ENCODE results near the gene SNRPB2. TPM values are rescaled to one million over a fixed set of nuclear protein-coding genes. Genes with fewer than 3 reads are reported as not detected.

Gene SNRPB2
- total RNA-seq, 2 donors from 2014 or later, result 33.3 to 33.5 TPM

DNA sequence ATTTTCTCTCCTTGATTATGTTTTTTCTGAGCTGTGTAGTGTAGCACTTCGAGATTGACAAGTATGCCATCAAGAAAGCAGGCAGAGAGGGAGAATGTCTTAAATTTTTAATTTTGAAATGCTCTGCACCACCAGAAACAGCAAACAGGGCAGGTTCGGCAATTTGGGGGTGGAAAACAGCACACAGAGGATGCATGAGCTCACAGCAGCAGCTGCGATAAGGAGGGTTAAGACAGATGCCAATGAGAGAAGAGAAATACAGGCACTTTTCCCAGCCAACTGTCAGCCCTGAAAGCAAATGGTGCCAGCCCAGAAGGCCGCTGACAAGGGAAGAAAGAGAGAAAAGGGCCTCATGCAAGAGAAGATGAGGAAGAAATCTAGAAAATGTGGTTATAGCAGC, 15.1 kb upstream of the SNRPB2 start:
- intact Hi-C loops (cut with DNase I, micrococcal nuclease), result no loop called here
- DNase-seq (no peak), ATAC-seq (no peak)

DNA sequence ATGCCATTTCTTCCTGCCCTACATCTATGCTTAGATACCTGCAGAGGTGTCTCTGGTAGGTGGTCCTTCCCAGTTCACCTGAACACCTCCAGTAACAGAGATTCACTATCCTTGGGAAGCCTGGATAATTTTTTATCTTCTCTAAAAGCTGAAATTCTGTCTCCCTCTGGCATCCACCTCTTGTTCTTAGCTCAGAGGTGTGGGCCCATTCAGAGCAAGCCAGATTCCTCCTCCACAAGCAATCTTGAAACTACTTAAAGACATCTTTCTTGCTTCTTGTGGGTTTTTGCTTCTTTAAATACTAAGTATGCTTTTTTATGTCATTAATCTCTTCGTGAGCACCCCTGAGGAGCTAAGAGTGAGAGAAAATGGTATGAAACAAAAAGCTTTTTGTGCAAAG, 10.4 kb upstream of the SNRPB2 start:
- no peak for ATAC-seq
- intact Hi-C loops (cut with DNase I, micrococcal nuclease), result no loop called here
- no peak for DNase-seq

DNA sequence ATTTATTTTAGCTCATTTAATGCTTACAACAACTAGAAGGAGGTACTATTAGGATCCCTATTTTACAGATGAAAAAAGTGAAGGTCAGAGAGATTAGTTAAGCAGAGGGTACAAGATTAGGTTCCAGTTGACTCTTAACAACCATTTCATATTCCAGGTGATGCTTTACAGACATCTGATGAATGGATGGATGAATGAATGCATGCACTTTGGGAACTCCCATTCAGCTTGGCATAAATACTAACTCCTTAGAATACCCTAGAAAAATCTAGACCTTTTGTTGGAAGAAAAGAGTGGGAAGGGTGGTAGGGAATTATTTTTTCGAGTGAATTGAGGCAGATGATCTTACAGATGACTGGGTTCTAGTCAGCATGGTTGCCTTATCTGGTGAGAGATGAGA, 746 bp upstream of the SNRPB2 start:
- intact Hi-C loops (cut with DNase I, micrococcal nuclease), result no loop called here
- no peak for ATAC-seq
- DNase-seq, result no peak

DNA sequence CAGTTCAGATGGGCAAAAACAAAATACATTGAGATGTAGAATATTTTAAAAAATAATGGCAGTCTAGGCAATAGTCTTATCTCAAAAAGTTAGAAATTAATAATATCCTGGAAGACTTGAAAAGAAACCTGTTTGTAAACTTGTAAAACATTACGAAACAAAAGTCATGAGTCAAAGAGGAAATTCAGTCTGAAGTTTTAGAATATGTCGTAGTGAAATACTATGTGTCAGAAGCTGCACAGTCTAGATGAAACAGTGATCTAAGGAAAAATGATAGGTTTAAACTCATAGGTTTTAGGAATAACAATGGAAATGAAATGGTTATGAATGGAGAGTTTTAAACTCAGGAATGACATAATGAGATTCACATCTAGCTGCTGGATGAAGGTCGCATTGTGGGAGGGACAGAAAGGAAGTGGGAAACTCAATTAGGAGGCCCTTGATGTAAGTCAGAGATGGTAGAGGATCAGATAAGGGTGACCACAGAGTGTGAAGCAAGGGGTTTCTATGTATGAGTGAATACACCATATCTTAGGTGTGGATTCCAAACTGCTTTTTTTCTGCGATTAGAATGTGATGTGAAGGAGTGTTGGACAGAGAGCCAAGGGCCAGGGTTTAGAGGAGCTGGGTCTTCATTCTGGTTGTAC, 2.8 kb downstream of the SNRPB2 start:
- intact Hi-C loops (cut with DNase I, micrococcal nuclease), result loop anchor here in 1 of 2 donors (10.0 kb wide), 1 partner anchor 158 kb away; the partner anchor contains the start of gene KIF16B
- ATAC-seq (no peak), DNase-seq (no peak)

DNA sequence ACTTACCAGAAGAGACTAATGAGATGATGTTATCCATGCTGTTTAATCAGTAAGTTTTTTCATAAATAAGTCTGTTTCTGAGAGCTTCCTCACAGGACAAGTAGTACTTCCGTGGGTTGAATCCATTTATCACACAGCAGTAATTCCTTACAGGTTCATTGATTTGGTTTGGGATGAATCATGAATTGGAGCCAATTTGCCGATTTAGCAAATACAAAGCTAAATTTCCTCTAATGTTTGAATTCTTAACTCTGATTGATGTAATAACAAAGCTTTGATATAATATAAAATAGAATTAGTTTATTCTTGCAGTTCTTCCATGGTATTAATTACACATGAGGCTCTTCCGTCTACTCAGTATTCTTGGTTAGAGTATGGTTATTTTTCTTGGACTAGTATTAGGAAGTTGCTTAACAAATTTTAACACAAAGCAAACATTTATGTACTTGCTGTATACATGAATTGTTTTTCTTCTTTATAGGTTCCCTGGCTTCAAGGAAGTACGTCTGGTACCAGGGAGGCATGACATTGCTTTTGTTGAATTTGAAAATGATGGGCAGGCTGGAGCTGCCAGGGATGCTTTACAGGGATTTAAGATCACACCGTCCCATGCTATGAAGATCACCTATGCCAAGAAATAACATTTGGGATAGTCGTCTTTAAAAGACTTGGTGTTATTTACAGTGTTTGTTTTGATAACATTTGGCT, 10.7 kb downstream of the SNRPB2 start:
- ATAC-seq, result no peak
- intact Hi-C loops (cut with DNase I, micrococcal nuclease), result no loop called here
- DNase-seq, result no peak

DNA sequence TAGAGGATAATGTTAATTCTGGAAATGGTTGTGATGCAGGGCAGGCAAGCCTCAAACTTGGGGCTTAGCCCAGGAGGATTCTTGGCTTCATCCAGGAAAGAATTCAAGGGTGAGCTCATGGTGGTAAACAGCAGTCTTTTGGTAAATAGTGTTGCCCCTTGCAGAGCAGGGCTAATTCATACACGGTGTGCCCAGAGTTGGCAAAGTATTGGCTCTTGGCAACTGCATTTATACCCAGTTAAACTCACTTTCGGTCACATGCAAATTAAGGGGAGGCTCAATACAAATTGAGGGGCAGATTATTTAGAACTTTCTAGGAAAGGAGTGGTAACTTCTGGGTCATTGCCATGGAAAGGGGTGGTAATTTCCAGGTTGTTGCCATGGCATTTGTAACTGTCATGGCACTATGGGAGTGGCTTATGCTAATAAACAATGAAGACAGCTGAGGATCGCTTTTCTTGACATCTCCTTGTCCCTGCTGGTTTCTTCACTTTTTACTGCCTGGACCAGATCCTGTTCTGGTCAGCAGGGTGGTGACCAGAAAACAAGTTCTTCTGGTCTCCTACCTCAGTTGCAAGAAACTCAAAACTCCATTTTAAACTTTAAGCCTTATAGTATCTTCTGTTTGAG, 14.5 kb downstream of the SNRPB2 start:
- no peak for ATAC-seq
- intact Hi-C loops (cut with DNase I, micrococcal nuclease), result no loop called here
- DNase-seq, result no peak

DNA sequence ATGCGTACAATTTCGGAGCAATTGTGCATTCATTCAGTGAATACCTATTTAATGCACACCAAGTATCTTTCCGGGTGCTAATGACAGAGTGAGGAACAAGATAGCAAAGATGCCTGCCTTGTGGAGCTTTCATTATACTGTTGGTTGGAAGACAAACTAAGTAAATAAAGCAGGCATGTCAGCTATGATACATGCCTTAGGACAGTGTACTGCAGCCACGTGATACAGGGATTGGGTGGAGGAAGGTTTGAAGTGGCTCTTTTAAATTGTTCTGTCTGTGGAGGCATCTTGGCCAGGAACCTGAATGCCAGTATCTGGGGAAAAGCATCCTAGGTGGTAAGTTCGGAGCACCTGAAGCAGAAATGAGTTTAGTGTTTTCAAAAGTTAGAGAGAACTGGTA, 15.4 kb downstream of the SNRPB2 start:
- DNase-seq, result no peak
- intact Hi-C loops (cut with DNase I, micrococcal nuclease), result no loop called here
- ATAC-seq, result no peak

DNA sequence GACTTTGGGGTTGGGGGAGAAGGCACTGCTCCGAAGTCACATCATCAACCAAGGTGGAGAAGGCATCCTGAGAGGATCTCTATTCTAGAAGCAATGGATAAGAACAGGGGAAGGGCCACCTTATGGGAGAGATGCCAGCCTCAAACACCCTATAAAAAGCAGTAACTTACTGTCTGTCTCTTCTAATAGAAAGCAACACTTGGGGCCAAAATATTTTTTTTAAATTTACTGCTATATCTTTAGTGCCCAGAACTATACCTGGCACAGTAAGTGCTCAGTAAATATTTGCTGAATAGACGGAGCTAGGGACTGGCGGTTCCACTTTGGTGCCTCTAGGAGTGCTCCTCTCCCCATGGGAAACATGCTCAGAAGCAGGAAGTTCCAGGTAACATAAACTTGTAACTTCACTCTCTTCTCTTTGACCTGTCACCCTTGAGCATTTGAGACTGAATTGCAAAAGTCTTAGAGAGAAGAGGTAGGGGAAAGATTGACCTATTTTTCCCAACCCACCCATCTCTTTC, 17.5 kb downstream of the SNRPB2 start:
- ATAC-seq, result peak; percentile 97
- intact Hi-C loops (cut with DNase I, micrococcal nuclease), result no loop called here
- no peak for DNase-seq

DNA sequence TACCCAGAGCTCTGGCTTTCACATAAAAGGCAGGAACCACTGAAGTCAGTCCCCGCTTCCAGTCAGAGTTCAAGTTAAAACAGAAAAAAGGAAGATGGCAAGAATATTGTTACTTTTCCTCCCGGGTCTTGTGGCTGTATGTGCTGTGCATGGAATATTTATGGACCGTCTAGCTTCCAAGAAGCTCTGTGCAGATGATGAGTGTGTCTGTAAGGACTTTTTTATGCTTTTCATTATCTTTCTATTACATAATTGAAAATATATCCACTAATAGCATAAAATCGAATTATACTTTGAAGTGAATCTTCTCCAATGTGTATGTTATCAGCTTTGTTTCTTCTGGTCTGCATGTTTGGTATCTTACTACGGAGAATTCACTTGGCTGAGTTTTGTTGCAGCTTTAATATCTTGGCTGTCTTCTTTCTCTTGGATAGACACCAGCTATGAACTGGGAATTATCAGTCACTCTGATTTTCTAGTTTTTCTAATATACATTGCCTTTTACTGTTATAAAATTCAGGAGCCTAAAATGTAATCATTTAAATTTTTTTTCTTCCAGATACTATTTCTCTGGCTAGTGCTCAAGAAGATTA, 18.6 kb downstream of the SNRPB2 start, which contains the start of gene OTOR:
OTOR (plus strand) TSS at position 51 of the 593 bp plus-strand sequence; CDS start at position 95, 44 bp downstream.
- ATAC-seq (no peak), DNase-seq (no peak)
- intact Hi-C loops (cut with DNase I, micrococcal nuclease), result no loop called here

DNA sequence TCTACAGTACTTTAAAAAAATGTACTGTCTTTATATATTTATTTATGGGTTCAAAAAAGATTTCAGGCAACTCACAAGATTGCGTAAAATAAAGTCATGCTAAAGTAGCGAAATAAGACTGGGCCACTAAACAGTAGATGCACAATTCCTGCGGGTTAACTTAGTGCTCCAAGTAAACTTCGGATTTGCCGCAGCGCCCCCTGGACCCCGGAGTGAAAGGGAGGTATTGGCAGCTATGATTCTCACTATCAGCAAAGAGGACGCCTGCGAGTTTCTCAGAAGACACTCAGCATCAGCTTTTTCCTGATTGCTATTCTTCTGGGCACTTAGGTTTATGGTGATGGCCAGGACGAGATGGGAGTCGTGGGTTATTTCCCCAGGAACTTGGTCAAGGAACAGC, 19.7 kb downstream of the SNRPB2 start:
- no peak for ATAC-seq
- no peak for DNase-seq
- intact Hi-C loops (cut with DNase I, micrococcal nuclease), result no loop called here

DNA sequence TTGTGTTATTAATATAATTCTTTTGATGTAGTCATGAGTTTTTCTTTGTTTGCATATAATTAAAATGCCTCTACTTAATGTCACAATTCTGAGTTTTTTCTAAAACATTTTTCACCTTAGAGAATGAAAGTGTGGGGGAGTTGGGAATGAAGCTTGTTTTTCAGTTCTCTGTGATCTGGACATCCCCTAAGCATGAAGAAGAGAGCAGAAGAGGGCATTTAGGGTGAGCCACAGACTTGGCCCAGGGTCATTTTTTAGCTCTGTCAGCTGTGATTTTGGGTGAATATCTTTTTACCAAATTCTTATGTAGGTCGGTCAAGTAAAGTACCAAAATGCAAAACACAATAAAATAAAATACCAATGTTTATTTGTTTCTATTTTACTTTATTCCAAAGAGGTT, 22.3 kb downstream of the SNRPB2 start:
- ATAC-seq, result no peak
- intact Hi-C loops (cut with DNase I, micrococcal nuclease), result no loop called here
- DNase-seq, result no peak

DNA sequence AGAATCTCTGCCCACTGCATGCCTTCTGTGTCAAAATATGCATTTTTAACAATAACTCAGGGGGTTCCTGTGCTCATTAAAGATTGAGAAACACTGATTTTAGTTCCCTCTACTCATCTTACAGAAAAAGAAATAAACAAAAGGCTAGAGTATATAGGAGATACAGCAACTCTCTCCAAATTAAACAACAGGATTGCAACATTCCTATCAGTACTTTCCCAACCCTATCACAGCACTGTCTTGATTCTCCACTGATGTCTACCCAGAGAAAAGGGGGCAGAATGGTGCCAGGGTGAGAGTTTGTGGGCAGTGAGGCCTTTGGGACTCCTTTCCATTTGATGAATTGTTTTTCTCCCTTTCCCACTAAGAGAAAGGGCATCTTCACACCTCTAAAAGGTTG, 23.1 kb downstream of the SNRPB2 start:
- intact Hi-C loops (cut with DNase I, micrococcal nuclease), result no loop called here
- DNase-seq (no peak), ATAC-seq (no peak)

DNA sequence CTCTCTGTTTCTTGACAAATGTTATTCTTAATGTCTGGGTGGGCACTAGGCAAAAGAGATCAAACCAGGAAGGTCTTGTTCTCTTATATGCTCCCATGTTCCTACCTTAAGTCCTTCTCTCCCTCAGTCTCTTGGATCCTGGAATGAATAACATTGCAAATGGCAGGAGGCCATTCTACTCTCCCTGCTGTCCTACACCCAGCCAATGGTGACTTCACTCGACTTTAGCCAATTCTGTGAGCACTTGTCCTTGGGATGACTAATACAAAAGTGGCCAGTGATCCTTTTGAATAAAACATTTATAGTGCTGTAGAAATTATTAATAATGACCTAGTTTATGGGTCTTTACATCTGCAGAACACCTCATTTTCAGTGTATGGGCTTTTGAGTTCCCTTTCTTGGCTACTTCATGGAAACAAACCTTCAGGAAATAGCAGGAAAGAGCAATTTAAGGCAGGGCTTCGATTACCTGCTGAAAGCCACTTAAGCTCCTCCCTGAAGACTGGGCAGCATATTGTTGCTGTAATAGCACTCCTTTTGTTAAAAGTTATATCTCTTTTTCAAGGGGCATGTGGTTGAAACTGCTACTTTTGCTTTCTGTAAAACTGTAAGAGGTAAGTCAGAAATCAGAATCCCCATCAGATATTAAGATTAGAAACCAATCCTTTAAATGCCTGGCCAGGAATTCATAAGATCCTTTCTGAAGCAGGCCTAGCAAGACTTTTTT, 28.8 kb downstream of the SNRPB2 start:
- ATAC-seq, result no peak
- intact Hi-C loops (cut with DNase I, micrococcal nuclease), result no loop called here
- no peak for DNase-seq

DNA sequence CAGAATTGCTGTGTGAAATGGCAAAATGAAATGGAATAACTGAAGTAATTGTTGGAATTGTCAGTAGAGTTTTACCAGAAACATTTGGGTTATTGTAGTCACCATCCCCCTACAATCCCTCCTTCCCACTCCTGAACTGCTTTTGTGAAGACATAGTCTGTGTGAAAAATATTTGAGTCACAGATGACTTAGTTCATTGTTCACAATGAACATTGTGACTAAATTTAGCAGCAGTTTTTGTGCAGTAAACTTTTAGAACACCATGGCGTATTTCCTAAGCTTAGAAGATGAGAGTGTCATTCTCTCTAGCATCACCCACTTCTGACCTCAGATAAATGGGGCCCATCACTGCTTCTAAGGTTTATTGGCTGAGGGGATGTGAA, 29.3 kb downstream of the SNRPB2 start:
- DNase-seq, result no peak
- intact Hi-C loops (cut with DNase I, micrococcal nuclease), result no loop called here
- ATAC-seq, result no peak

DNA sequence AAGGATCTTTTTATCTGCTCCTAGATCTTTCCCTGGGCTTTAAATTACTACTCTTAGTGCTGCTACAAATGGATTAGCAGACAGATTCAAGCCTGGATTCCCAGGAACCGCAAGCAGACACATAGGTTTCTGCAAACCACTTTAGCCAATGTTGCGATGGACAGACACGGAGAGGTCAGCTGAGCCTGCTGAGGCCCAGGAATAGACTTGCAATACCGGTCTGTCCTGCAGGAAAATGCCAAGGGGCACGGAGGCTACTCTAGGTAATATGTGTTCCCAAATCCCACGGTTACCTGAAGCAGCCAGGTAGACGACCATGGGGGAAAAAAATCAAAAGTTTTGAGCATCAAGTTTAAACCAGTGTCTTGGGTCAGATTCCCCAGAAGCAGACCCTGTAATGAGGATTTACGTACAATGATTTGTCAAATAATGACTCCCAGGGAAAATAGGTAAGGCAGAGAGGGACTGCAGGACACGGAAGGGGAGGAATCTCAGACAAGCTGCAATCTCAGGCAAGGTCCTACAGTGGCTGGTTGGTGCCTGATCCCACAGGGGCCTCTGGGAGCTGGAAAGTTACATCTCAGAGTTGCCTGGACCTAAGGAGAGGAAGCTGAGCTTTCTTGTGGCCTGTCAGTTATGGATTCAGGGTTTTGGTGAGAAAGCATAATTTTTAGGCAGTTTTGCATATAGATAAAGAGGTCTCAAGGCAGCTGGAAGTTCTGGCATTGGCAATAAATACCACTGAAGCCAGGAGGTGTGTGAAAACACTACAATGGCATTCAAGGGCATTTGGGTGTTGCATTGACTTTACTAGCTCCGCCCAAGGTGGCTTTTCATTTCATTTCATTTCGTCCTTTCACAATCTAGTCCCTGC, 30.8 kb downstream of the SNRPB2 start:
- intact Hi-C loops (cut with DNase I, micrococcal nuclease), result no loop called here
- DNase-seq (no peak), ATAC-seq (peak; percentile 25)

DNA sequence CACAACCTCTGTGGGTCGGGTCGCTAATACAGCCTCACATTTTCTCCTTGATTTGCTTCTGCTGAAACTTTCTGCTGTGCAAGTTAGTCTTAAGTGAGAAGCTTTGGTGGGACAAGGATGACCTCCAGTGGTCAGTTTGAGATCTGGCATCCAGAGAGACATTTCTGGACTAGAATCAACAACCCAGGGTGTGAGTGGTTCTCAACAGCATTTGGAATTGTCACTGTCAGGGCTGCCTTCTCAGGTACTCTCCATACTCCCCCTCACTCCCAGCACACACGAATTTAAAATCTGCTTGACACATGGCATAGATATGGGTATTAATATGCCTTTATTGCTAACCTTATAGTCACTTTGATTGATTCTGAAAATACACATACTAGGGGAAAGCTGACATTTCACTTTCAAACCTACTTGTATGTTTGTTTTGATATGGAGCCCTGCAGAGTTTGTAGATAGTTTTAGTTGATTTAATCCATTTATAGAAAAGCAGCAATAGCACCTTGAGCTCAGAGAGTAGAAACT, 31.5 kb downstream of the SNRPB2 start:
- peak; percentile 89 for ATAC-seq
- DNase-seq, result peak; percentile 25 to 32
- intact Hi-C loops (cut with DNase I, micrococcal nuclease), result no loop called here

DNA sequence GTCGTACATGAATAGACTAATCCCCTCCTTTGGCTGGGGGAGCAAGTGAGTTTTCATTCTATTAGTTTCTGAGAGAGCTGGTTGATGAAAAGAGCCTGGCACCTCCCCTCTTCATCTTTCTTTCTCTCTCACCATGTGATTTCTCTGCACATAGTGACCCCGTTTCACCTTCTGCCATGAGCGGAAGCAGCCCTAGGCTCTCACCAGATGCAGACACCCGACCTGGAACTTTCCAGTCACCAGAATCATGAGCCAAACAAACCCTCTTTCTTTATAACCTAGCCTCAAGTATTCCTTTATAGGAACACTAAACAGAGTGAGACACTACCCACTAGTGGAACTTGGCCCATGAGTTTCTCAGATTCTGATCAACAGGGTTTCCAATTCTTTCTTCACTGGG, 34.7 kb downstream of the SNRPB2 start:
- ATAC-seq (no peak), DNase-seq (no peak)
- intact Hi-C loops (cut with DNase I, micrococcal nuclease), result no loop called here

DNA sequence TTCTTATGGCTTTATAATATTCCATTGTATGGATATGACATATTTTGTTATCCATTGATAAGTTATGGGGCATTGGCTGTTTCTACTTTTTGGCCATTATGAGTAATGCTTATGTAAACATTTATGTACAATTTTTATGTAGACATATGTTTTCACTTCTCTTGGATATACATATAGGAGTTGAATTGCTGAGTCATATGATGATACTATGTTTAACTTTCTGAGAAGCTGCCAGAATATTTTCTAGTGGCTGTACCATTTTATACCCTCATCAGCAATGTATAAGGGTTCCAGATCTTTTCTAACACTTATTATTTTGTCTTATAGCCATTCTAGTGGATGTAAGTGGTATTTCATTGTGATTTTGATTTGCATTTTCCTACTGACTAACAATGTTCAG, 41.4 kb downstream of the SNRPB2 start:
- ATAC-seq (no peak), DNase-seq (no peak)
- intact Hi-C loops (cut with DNase I, micrococcal nuclease), result no loop called here
